Germinal center (tissue), 1 donor: ENCODE results near the gene FCHO2.

Experiments
- DNase-seq: peaks from one replicate; pipeline ENCODE4 v3.0.0; 2012; ENCODE audit warnings: mixed read lengths, low spot score

The FCHO2 gene

DNA sequence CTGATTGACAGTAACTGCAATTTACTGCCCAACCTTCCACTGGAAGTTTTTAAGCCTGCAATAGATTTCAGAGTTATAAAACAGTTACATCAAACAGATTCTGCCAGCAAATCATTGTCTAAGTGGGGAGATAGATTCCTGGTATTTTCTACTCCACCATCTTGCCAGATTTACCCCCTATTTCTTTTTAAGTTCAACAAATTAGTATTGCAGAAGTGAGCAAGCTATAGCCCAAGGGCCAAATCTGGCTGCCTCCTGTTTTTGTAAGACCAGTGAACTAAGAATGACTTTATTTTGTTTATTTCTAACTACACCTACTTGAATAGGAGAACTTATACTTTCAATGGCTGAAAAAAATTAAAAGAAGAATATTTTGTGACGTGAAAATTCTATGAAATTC is 155.7 kb downstream of the FCHO2 start:
- DNase-seq = no peak

DNA sequence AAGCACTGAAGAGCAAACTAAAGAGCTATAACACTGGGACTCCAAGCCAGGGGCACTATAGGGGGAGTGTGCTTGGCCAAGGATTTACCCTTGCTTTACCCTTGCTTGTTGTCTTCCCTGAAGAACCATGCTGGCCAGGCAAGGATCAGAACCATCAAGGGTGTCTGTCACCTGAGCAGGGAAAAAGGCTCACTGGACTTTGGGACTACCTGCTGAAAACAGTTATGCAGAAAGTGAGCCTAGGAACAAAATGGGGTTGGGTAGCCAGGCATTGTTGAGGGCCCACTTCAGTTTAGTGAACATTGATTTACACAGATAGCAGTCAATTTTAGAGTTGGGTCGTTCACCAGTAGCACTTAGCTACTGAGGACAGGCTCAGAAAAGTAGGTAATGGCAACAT is 156.5 kb downstream of the FCHO2 start:
- DNase-seq = no peak

GRCh38 chr5:73114044-73114688 is 158.3 kb downstream of the FCHO2 start:
- no peak for DNase-seq

DNA sequence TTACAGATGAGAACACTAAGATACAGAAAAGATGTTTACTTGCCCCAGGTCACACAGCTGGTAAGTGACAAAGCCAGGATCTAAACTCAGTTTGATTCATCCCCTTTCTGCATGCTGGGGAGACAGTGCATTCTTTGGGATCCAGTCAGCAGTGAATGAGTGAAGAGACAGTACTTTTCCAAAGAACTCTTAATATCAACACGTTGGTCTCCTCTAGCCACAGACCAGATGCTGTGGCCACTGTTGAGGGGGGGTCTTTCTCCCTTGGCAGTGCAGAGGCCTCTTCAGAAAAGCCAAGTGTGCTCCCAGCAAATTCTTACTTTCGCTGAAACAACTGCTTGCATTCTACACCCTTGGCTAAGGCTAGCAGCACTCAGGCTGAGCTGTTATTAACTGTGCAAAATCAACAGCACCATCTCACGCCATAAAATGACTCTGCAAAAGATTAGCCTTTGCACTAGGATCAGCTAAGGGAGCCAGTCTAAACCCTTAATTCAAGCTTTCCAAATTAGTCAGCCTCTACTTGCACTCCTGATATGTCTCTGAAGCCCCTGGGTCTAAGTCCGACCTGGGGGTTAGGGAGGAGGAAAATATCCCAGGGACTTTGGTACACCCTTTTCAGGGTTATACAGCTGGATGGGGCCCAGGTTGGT is 159.7 kb downstream of the FCHO2 start:
- no peak for DNase-seq

DNA sequence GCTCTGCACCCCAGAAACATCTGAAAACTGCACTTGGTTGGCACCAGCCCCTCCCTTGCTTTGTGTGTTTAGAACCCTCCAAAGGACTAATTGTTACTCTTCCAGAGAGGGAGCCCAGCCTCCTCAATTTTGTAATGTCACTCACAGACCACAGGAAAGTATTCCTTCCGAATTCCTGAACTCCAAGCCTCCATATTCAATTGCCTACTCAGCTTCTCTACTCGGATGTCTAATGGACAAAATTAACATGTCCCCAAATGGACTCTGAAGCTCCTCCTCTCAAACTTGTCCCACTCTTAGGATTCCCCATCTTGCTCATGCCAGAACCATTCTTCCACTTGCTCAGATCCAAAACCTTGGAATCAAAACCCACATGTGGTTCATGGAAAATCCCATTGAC is 160.7 kb downstream of the FCHO2 start:
- DNase-seq = no peak

DNA sequence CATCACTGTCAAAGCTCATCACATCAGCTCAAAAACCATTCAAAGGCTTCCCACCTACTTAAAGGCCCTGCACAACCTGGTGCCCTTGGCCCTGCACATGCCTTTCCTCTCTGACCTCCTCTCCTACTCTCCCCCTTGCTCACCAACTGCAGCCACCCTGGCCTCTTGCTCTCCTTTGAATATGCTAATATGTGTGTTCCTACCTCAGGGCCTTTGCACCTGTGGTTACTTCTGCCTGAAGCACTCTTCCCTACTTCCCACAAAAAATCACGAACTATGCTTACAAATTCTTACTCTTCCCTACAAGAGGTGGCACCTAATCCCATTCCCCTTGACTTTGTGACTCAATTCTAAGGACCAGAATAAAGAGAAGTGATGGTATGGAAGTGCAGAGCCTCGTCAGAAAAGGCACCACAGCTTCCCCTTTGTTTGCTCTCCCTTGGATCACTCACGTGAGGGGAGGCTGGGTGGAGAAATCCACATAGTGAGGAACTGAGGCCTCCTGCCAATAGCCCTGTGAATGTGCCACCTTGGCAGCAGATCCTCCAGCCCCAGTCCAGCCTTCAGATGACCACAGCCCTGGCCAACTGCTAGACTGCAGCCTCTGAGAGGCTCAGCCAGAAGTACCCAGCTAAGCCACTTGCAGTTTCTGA is 161.4 kb downstream of the FCHO2 start:
- DNase-seq = no peak

- no peak for DNase-seq
These were observed 162.6 kb downstream of the FCHO2 start for GRCh38 chr5:73118391-73118973.

- DNase-seq = no peak
These were observed 163.8 kb downstream of the FCHO2 start for GRCh38 chr5:73119451-73120157.

DNA sequence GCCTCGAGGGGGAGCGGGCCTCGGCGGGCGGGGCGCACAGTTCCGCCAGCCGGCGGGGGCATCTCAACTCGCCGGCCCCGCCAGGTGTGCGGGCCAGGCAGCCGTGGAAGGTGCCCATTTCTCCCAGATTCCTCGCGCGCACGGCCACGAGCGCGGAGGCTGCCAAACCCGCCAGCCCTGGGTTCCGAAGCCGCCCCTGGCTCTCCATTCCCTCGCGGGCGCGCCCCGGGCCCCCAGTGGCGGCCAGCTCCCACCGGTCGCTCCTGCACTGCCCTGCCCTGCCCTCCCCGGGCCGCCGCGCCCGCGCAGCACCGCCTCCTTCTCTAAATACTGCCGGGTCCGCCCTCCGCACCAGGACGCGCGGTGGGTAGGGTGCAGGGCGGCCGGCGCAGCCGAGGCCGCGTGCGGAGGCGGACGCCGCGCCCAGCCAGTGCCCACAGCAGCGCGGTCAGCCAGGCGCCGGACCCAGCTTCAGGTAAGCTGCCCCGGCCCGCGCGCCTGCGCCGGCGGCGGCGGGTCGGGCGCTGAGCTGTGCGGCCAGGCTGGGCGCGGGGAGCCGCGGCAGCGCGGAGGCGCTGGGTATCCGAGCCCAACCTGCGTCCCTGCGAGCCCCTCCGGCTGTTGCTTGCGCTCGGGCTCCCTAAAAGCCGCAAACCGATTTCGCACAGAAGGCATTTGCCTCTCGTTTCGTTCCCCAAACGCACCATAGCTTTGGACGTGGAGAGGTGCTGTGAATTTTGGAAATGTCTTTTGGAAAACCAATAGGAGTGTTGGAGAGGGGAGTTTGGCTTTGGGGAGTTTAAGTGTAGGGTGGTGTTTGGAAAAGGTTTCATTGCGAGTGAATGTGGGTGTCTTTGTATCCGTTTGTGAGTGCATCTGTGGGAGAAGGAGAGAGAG is 164.6 kb downstream of the FCHO2 start, which contains the start of gene TMEM171:
TSS of gene TMEM171 (plus strand) at position 354 of the 897 bp plus-strand sequence. CDS start 2,799 bp downstream, outside the sequence.
- DNase-seq = no peak

DNA sequence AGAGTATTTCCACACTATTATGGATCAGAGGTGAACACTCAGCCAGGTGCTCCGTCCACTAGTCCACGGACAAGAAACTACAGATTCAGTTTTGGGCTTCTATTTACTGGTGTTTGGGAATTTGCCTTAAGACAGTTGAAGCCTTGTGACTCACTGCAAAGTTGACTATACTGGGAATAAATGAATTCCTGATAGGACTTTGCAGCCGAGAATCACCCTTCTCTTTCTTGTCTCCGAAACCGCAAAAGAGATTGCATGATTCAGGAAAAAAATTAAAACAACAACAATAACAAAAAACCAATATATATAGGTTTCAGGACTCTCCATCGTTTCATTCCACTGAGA is 165.2 kb downstream of the FCHO2 start:
- DNase-seq = no peak

DNA sequence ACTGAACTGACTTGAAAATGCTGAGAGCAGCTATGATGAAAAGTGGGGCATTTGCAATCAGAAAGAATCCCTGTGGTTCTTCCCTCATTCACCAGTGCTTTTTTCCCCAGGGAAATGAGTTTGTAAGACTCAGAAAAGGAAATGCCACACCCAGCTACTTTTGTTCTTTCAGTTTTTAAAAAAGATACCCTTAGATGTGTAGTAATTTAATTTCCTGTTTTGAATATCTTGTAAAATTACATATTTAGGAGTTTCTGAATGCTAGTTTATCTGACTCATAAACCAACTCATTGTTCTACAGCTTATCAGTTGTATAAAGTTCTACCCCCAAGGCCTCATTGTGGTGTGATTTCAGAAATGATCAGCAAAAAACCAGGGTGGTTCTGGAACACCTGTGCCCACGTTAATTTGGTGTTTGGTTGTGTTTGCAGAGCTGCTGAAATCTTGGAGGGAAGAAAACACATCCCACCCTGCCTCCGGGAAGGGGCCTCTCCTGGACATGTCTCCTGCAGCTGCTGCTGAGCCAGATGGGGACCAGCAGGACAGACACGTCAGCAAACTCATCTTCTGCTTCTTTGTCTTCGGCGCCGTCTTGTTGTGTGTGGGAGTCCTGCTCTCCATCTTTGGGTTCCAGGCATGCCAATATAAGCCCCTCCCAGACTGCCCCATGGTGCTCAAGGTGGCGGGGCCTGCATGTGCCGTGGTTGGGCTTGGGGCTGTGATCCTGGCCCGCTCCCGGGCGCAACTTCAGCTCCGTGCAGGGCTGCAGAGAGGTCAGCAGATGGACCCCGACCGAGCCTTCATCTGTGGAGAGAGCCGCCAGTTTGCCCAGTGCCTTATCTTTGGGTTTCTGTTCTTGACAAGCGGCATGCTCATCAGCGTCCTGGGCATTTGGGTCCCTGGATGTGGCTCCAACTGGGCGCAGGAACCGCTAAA is 167.3 kb downstream of the FCHO2 start:
- no peak for DNase-seq

DNA sequence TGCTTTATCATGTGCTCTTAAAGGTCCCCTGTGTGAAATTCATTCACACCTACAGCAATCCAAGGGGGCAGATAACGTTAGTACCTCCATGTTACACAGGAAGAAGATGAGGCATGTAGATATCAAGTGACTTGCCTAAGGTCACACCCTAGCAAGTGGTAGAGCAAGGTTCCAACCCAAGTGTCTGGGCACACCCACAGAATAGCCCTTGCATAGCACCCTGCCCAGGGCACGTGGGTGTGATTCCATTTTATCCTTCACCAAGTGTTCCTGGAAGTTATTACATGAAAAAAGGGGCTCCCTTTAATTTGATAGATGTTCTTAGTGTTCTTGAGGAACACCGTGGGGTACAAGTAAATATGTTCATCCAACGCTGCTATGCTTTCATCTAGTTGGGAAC is 169.4 kb downstream of the FCHO2 start:
- no peak for DNase-seq

DNA sequence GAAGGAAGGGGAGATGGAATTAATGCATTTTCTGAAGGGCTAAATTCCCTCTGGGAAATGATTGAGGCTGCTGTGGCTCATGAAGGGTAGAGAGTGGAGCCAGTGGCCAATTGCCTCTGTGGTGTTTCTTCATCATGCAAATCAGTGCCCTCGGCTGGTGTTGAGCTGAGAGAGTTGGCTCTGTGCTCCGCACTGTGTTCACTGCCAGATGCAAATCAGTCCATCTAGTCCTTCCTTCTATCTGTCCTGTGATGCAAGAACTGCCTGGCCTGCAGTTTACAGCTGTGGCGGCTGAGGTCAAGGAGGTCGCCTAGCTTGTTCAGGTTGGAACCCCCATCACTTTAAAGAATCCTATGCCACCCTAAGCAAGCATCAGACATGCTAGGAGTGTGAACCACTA is 170.5 kb downstream of the FCHO2 start:
- DNase-seq = no peak

GRCh38 chr5:73126957-73127356 is 171.1 kb downstream of the FCHO2 start:
- no peak for DNase-seq

- DNase-seq = no peak
These were observed 173.3 kb downstream of the FCHO2 start for GRCh38 chr5:73129143-73129542.

DNA sequence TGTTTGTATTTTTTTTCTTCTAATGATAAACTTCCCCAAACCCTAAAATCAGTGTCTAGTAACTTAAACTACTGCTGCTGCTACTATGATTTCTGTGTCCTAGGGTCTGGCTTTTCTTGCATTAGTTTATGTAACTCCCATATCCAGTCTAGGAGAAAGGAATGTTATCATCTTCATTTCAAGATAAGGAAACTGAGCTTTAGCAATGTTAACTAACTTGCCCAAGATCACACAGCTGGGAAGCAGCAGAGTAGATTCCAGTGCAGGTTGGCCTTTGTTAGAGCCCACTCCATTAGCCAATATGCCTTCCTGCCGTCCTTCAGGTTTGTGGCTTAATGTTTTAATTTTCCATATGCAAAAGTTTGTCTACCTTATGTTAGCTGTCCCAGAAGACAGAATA is 175.0 kb downstream of the FCHO2 start:
- no peak for DNase-seq

- DNase-seq = no peak
These were observed 176.0 kb downstream of the FCHO2 start for GRCh38 chr5:73131711-73132425.

- DNase-seq = no peak
These were observed 176.9 kb downstream of the FCHO2 start for GRCh38 chr5:73132759-73133158.

- DNase-seq = no peak
These were observed 179.2 kb downstream of the FCHO2 start for GRCh38 chr5:73135021-73135420.
